Heart left ventricle (tissue), 13 donors: ENCODE measurements around the gene DPP10.

Experiments used
- CTCF ChIP-seq, 12 donors: fragments of 200-600 bp; sonication (generic) in 4 of 12; IDR thresholded peaks; one replicate each; pipeline versions ENCODE4 v1.5.0 to v1.8.0; 2018 to 2022; ENCODE audit warnings: antibody characterized with exemption in 12 of 12, mild to moderate bottlenecking in 5 of 12
- POLR2A ChIP-seq, 2 donors: fragments of 450-650 bp; IDR thresholded peaks; one replicate each; pipeline ENCODE4 v1.6.1; 2017; ENCODE audit warnings: antibody characterized with exemption in 2 of 2, mild to moderate bottlenecking in 2 of 2, moderate library complexity in 2 of 2
- donor health status: ischemic (EF 13 %, LVEDD 7.1; RV severe dilation, severe dysfunction).
- donor health status: DM: no; HTN: yes; CAD: no.
- donor health status: DM: no; HTN: no; CAD: no.
- donor health status: ischemic (EF 25% LVEDD 6.9; RV normal size, moderate dysfunction).
- donor health status: ischemic (EF 25% LVEDD 5.7; RV mildly dilated, moderate dysfunction).
- donor health status: ischemic (EF 35%, LVEDD 5.7; RV mildly dilated, moderate dysfunction).
- donor health status: nonischemic (EF 11% LVEDD 7.7; RV severe dilation, severe dysfunction).
- donor health status: DM: yes; HTN: yes; CAD: no.
- donor health status: PGD.
- donor health status: ischemic (EF 29% LVEDD 5.4; RV normal size, mild dysfunction).
- donor health status: nonischemic (EF 23%, LVEDD 6.1; RV moderate dilation, normal function).

GRCh38 chr2:114495046-114495445, 52.6 kb downstream of the DPP10 start:
- TF ChIP-seq CTCF (IDR thresholded peaks at IDR 0.05) (no peak), POLR2A (IDR thresholded peaks at IDR 0.05) (no peak)
